Measurements from ENCODE around the gene DDOST.

DDOST gene

GRCh38 chr1:20699558-20699957, 38.4 kb upstream of the DDOST start:
- no peaks in the 10 kb centered on the region for H3K36me3 ChIP-seq (ENCODE audit: insufficient read depth, low read length)
- H3K4me3 ChIP-seq (ENCODE audit: low read depth in 1 of 2, low read length in 2 of 2), result no peak overlapping the region
- H3K9ac ChIP-seq (ENCODE audit: low read depth, low read length), result no peak overlapping the region
- no peak overlapping the region for H2AFZ ChIP-seq (ENCODE audit: low read depth, low read length)
- TF ChIP-seq EZH2 (IDR thresholded peaks at IDR 0.05; ENCODE audit: borderline replicate concordance, low read depth, low read length, severe bottlenecking), result no peak
- TF ChIP-seq CTCF (IDR thresholded peaks at IDR 0.05; ENCODE audit: borderline replicate concordance, extremely low read depth, low read length, poor library complexity, severe bottlenecking), result no peak
- H3K4me1 ChIP-seq (ENCODE audit: insufficient read depth, low read length), result peaks cover 16% of the 10 kb centered on the region
- H3K79me2 ChIP-seq (ENCODE audit: insufficient read depth, low read length), result no peaks in the 10 kb centered on the region
- H3K27ac ChIP-seq (ENCODE audit: low read length), result no peak overlapping the region
- no peaks in the 10 kb centered on the region for H3K27me3 ChIP-seq (ENCODE audit: insufficient read depth, low read length, poor library complexity)
- H3K4me2 ChIP-seq (ENCODE audit: insufficient read depth, low read length), result no peak overlapping the region
- ATAC-seq (ENCODE audit: insufficient read depth, low read depth) (no peak), DNase-seq (no peak)
- no peaks in the 10 kb centered on the region for H4K20me1 ChIP-seq (ENCODE audit: insufficient read depth, low read length)
- no peaks in the 10 kb centered on the region for H3K9me3 ChIP-seq (ENCODE audit: insufficient read depth, low read length, severe bottlenecking)

- ATAC-seq (ENCODE audit: insufficient read depth, low read depth), result no peak
- Histone ChIP-seq H4K20me1 (ENCODE audit: insufficient read depth, low read length) (no peaks in the 10 kb centered on the region), H3K9ac (ENCODE audit: low read depth, low read length) (no peak overlapping the region), H2AFZ (ENCODE audit: low read depth, low read length) (no peak overlapping the region), H3K9me3 (ENCODE audit: insufficient read depth, low read length, severe bottlenecking) (no peaks in the 10 kb centered on the region), H3K79me2 (ENCODE audit: insufficient read depth, low read length) (no peaks in the 10 kb centered on the region), H3K36me3 (ENCODE audit: insufficient read depth, low read length) (no peaks in the 10 kb centered on the region), H3K27me3 (ENCODE audit: insufficient read depth, low read length, poor library complexity) (no peaks in the 10 kb centered on the region), H3K4me2 (ENCODE audit: insufficient read depth, low read length) (no peak overlapping the region), H3K4me3 (ENCODE audit: low read depth in 1 of 2, low read length in 2 of 2) (no peak overlapping the region), H3K4me1 (ENCODE audit: insufficient read depth, low read length) (peaks cover 16% of the 10 kb centered on the region), H3K27ac (ENCODE audit: low read length) (no peak overlapping the region)
- DNase-seq, result no peak
- TF ChIP-seq EZH2 (IDR thresholded peaks at IDR 0.05; ENCODE audit: borderline replicate concordance, low read depth, low read length, severe bottlenecking) (no peak), CTCF (IDR thresholded peaks at IDR 0.05; ENCODE audit: borderline replicate concordance, extremely low read depth, low read length, poor library complexity, severe bottlenecking) (no peak)
These were observed 37.2 kb upstream of the DDOST start for GRCh38 chr1:20698195-20698910.

- H3K9ac ChIP-seq (ENCODE audit: low read depth, low read length), result no peak overlapping the region
These were observed 36.4 kb upstream of the DDOST start for GRCh38 chr1:20697563-20697962.

More at GRCh38 chr1:20697563-20697962, 36.4 kb upstream of the DDOST start:
- Histone ChIP-seq H3K79me2 (ENCODE audit: insufficient read depth, low read length) (no peaks in the 10 kb centered on the region), H4K20me1 (ENCODE audit: insufficient read depth, low read length) (no peaks in the 10 kb centered on the region), H3K27me3 (ENCODE audit: insufficient read depth, low read length, poor library complexity) (no peaks in the 10 kb centered on the region), H3K4me2 (ENCODE audit: insufficient read depth, low read length) (no peak overlapping the region), H3K4me1 (ENCODE audit: insufficient read depth, low read length) (peaks cover 16% of the 10 kb centered on the region), H3K27ac (ENCODE audit: low read length) (no peak overlapping the region), H3K4me3 (ENCODE audit: low read depth in 1 of 2, low read length in 2 of 2) (no peak overlapping the region), H2AFZ (ENCODE audit: low read depth, low read length) (no peak overlapping the region), H3K9me3 (ENCODE audit: insufficient read depth, low read length, severe bottlenecking) (no peaks in the 10 kb centered on the region), H3K36me3 (ENCODE audit: insufficient read depth, low read length) (no peaks in the 10 kb centered on the region)
- DNase-seq (no peak), ATAC-seq (ENCODE audit: insufficient read depth, low read depth) (no peak)
- TF ChIP-seq CTCF (IDR thresholded peaks at IDR 0.05; ENCODE audit: borderline replicate concordance, extremely low read depth, low read length, poor library complexity, severe bottlenecking) (no peak), EZH2 (IDR thresholded peaks at IDR 0.05; ENCODE audit: borderline replicate concordance, low read depth, low read length, severe bottlenecking) (no peak)
